HEK293T (cell line): ENCODE data around the gene WNT9B.

ENCODE experiments used
- BHLHE40 ChIP-seq: fragments of 450-650 bp; IDR thresholded peaks from 2 replicates; pipeline ENCODE4 v1.6.1; 2016; ENCODE audit warnings: mild to moderate bottlenecking, moderate library complexity, borderline replicate concordance
- ELF4 ChIP-seq: fragments of 450-650 bp; IDR thresholded peaks from 2 replicates; pipeline ENCODE4 v1.6.1; 2017; ENCODE audit warnings: antibody characterized with exemption
- HDGF ChIP-seq: fragments of 450-650 bp; IDR thresholded peaks from 2 replicates; pipeline ENCODE4 v1.6.1; 2017; ENCODE audit warnings: antibody characterized with exemption, borderline replicate concordance
- SUZ12 ChIP-seq: fragments of 450-650 bp; IDR thresholded peaks from 2 replicates; pipeline ENCODE4 v1.6.1; 2016; ENCODE audit warnings: mild to moderate bottlenecking

DNA sequence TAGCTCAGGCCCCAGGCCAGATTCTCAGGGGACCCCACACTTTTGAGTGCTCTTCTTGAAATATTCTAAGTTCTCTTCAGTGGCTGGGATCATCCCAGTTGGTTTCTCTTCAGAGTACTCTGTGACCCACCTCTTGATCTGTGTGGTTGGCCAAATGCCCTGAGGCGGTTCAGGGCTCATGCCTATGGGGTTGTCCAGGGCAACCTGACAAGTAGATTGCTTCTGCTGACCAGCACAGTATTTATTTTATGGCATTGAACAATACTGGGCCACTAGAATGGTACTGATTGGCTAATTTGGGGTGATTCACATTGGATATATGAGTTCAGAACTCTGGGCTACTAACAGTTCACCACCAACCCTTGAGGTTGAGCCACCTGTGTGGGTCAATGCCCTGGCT is 64.2 kb downstream of the WNT9B start:
- TF ChIP-seq BHLHE40, result no peak
- no peak for TF ChIP-seq SUZ12
- no peak for TF ChIP-seq HDGF
- no peak for TF ChIP-seq ELF4
